Activated CD8-positive, alpha-beta T cell treated with anti-CD3 and anti-CD28 coated beads for 36 hours (primary cell): Measurements from ENCODE around the gene AP1S3. TPM values are rescaled to one million over a fixed set of nuclear protein-coding genes. Genes with fewer than 3 reads are reported as not detected.

Source experiments
- ATAC-seq: fragments of 200-7000 bp; cut with Tn5 transposase; one replicate; pipeline ENCODE4 v1.10.0; 2021; ENCODE audit warnings: mild to moderate bottlenecking, moderate library complexity
- CTCF ChIA-PET: fragments of 350-600 bp; sonication (Branson Sonifier 250); formaldehyde crosslinking; loops from one replicate; lab custom pipeline; 2021; ENCODE audit warnings: antibody characterized with exemption; lab: Charles Lee
- POLR2A ChIA-PET: fragments of 350-600 bp; sonication (Branson Sonifier 250); formaldehyde crosslinking; loops from one replicate; lab custom pipeline; 2021; ENCODE audit warnings: antibody characterized with exemption; lab: Charles Lee
- DNase-seq: peaks from one replicate; pipeline ENCODE4 v3.0.0-alpha.2; 2020
- H3K27ac Mint-ChIP-seq: one replicate; pipeline ENCODE4 v1.8.0; 2021; ENCODE audit warnings: mild to moderate bottlenecking, mixed read lengths
- H3K27me3 Mint-ChIP-seq: one replicate; pipeline ENCODE4 v1.8.0; 2021; ENCODE audit warnings: mixed read lengths
- H3K36me3 Mint-ChIP-seq: one replicate; pipeline ENCODE4 v1.8.0; 2021; ENCODE audit warnings: low read depth, mixed read lengths
- H3K4me1 Mint-ChIP-seq: one replicate; pipeline ENCODE4 v1.8.0; 2021; ENCODE audit warnings: low read depth, mixed read lengths
- H3K4me3 Mint-ChIP-seq: one replicate; pipeline ENCODE4 v1.8.0; 2021; ENCODE audit warnings: mild to moderate bottlenecking, moderate library complexity, mixed read lengths
- H3K9me3 Mint-ChIP-seq: one replicate; pipeline ENCODE4 v1.8.0; 2021; ENCODE audit warnings: mixed read lengths
- CTCF ChIP-seq: fragments of 200-600 bp; IDR thresholded peaks from one replicate; pipeline ENCODE4 v1.8.0; 2022; ENCODE audit warnings: antibody characterized with exemption, mild to moderate bottlenecking
- intact Hi-C: fragments of 100-400 bp; cut with micrococcal nuclease; formaldehyde crosslinking; loops from one replicate; pipeline ENCODE4 v1.10.0; 2022
- total RNA-seq, 2 experiments: library from RNA; stranded (reverse); gene quantifications; one replicate each; pipeline ENCODE4 v1.2.3, GENCODE V29; 2021

AP1S3 gene
- total RNA-seq, 2 experiments from 2014 or later = 5.7 to 6.6 TPM

- Mint-ChIP-seq H3K27me3 (peaks cover 8% of the 10 kb centered on the region), H3K27ac (no peak overlapping the region), H3K4me3 (no peak overlapping the region), H3K36me3 (no peaks in the 10 kb centered on the region), H3K4me1 (no peaks in the 10 kb centered on the region), H3K9me3 (no peaks in the 10 kb centered on the region)
- no peak for ATAC-seq
- DNase-seq = no peak
- ChIA-PET CTCF (no interaction called here), POLR2A (no interaction called here)
- intact Hi-C loops = no loop called here
- no peak for TF ChIP-seq CTCF
Observed at GRCh38 chr2:223751012-223751411, 86.4 kb downstream of the AP1S3 start.

- POLR2A ChIA-PET = no interaction called here
- DNase-seq (no peak), ATAC-seq (no peak)
- CTCF ChIA-PET = no interaction called here
- TF ChIP-seq CTCF = no peak
- Mint-ChIP-seq H3K4me3 (no peak overlapping the region), H3K27me3 (peaks cover 11% of the 10 kb centered on the region), H3K27ac (no peak overlapping the region), H3K9me3 (no peaks in the 10 kb centered on the region), H3K36me3 (no peaks in the 10 kb centered on the region), H3K4me1 (no peaks in the 10 kb centered on the region)
- intact Hi-C loops = no loop called here
Observed at GRCh38 chr2:223747392-223748042, 89.9 kb downstream of the AP1S3 start.

DNA sequence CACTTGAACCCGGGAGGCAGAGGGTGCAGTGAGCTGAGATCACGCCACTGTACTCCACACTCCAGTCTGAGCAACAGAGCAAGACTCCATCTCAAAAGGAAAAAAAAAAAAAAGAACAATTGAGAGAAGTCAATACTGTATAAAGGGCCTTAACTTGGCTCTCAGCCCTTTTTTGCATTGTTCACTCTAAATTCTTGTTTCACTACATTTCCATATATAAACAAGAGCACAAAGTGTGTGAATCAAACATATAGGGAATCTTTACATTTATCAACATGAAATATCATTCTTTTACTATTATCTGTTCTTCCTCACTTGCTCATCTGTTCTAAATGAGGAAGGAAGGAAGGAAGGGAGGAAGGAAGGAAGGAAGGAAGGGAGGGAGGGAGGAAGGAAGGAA lies 90.8 kb downstream of the AP1S3 start:
- CTCF ChIA-PET = no interaction called here
- intact Hi-C loops = no loop called here
- Mint-ChIP-seq H3K36me3 (no peaks in the 10 kb centered on the region), H3K9me3 (no peaks in the 10 kb centered on the region), H3K4me1 (no peaks in the 10 kb centered on the region), H3K27me3 (peaks cover 11% of the 10 kb centered on the region), H3K27ac (no peak overlapping the region), H3K4me3 (no peak overlapping the region)
- TF ChIP-seq CTCF = no peak
- ATAC-seq (no peak), DNase-seq (no peak)
- POLR2A ChIA-PET = no interaction called here

DNA sequence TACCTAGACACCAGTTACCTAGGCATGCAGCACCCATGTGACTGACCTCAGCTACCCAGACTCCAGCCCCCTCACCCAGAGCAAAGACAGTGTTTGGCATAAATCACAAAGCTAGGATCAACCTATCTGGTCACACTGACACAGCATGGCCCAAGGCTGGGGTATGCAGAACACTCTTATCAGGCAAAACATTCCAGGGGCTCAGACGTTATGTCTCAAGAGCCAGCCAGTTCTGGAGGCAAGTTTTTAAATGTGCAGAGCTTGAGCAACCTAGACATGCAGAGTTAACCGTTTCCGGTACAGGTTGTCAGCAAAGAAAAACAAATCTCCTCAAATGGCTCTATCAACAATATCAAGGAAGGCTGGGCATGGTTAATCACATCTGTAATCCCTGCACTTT lies 92.8 kb downstream of the AP1S3 start:
- intact Hi-C loops = no loop called here
- Mint-ChIP-seq H3K4me1 (no peaks in the 10 kb centered on the region), H3K36me3 (no peaks in the 10 kb centered on the region), H3K9me3 (no peaks in the 10 kb centered on the region), H3K27me3 (peaks cover 11% of the 10 kb centered on the region), H3K4me3 (no peak overlapping the region), H3K27ac (no peak overlapping the region)
- ChIA-PET CTCF (interaction anchor here (0.6 kb wide), 1 partner anchor 551 kb away, joined by 3 read pairs; no protein-coding TSS in a partner anchor), POLR2A (no interaction called here)
- DNase-seq (no peak), ATAC-seq (no peak)
- no peak for TF ChIP-seq CTCF

GRCh38 chr2:223740679-223741078 lies 96.7 kb downstream of the AP1S3 start:
- H3K4me3 Mint-ChIP-seq = no peak overlapping the region
- no peaks in the 10 kb centered on the region for H3K36me3 Mint-ChIP-seq
- H3K27ac Mint-ChIP-seq = no peak overlapping the region
- TF ChIP-seq CTCF = no peak
- ChIA-PET CTCF (no interaction called here), POLR2A (no interaction called here)
- ATAC-seq (no peak), DNase-seq (no peak)
- H3K27me3 Mint-ChIP-seq = peaks cover 6% of the 10 kb centered on the region
- H3K9me3 Mint-ChIP-seq = no peaks in the 10 kb centered on the region
- no peaks in the 10 kb centered on the region for H3K4me1 Mint-ChIP-seq
- intact Hi-C loops = no loop called here
